Neural cell (in vitro differentiated cells): ENCODE data around the gene ANAPC1. TPM values are rescaled to one million over a fixed set of nuclear protein-coding genes. Genes with fewer than 3 reads are reported as not detected.

Experiments used
- polyA plus RNA-seq: library from polyadenylated mRNA; depleted of rRNA; stranded (reverse); fragments of >200 nt; gene quantifications from 2 replicates; pipeline ENCODE4 v1.2.3, GENCODE V29; 2014
- small RNA-seq, 3 experiments: library from RNA; depleted of rRNA; stranded (forward); fragments of <200 nt; gene quantifications; one replicate each; pipeline ENCODE3, GENCODE V24; 2012

The ANAPC1 gene
- polyA plus RNA-seq, 1 donor from 2014 or later, result 13.8 TPM

Small RNA genes within 50 kb of the gene (small RNA-seq; reads per million reads assigned to genes)
- gene MIR4771-2 (0 reads per million in 3 experiments), gene RN7SL297P (0 reads per million in 3 experiments)

Other genes with a start within 250 kb of the ANAPC1 start
- 0.16 and 0.53 TPM in 2 replicates for gene MERTK, start 14.4 kb upstream of the ANAPC1 start, polyA plus RNA-seq
- gene TMEM87B, start 171.1 kb upstream of the ANAPC1 start, polyA plus RNA-seq, result 9.5 and 12.8 TPM in 2 replicates